Measurements from ENCODE around the gene HIPK2.

DNA sequence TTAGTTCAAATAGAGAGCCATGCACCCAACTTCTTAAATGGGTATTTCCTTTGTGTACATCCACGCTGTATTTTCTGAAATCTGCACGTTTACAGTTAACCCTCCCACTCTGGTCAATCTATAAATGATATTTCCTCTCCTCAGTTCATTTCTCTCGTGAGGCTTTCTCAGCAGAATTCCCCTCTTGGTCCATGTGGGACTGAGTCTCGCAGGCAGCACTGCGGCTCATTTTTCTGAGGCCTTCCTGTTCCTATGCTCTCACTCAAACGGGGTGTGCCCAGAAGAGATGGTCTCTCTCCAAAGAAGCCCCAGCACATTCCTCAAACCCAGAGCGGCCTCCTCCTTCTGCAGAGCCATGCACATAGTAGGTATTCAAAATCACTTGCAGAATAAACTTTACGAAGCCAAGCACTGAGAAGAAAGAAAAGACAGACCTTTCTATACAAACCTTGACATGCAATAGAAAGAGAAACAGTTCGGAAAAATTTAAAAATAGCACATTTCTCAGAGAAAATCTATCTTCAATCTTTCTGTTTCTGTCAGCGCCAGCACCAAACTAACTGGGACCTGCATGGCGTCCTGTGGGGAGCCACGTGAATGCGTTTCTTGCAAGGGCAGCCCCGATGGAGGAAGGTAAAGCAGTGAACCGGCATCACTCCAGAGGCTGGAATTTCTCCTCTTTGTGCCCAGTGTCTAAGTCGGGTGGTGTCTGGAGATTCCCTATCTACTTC is 77.1 kb downstream of the HIPK2 start:
- TF ChIP-seq, protein P1, sequence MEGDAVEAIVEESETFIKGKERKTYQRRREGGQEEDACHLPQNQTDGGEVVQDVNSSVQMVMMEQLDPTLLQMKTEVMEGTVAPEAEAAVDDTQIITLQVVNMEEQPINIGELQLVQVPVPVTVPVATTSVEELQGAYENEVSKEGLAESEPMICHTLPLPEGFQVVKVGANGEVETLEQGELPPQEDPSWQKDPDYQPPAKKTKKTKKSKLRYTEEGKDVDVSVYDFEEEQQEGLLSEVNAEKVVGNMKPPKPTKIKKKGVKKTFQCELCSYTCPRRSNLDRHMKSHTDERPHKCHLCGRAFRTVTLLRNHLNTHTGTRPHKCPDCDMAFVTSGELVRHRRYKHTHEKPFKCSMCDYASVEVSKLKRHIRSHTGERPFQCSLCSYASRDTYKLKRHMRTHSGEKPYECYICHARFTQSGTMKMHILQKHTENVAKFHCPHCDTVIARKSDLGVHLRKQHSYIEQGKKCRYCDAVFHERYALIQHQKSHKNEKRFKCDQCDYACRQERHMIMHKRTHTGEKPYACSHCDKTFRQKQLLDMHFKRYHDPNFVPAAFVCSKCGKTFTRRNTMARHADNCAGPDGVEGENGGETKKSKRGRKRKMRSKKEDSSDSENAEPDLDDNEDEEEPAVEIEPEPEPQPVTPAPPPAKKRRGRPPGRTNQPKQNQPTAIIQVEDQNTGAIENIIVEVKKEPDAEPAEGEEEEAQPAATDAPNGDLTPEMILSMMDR (IDR thresholded peaks at IDR 0.05): no peak
- no peak for TF ChIP-seq POLR2A (IDR thresholded peaks at IDR 0.05)

Data from stomach (tissue), 4 donors.